Coronary artery (tissue), 2 donors: Measurements from ENCODE around the gene TBC1D9B.

Experiments used
- DNase-seq: peaks from one replicate; pipeline ENCODE4 v3.0.0-alpha.2; 2017; ENCODE audit warnings: low spot score
- H3K27ac ChIP-seq, 2 donors: fragments of 200-600 bp; sonication (generic); one replicate each; pipeline ENCODE4 v1.5.1; 2016 to 2019
- H3K4me3 ChIP-seq: fragments of 200-600 bp; sonication (generic); 2 replicates; pipeline ENCODE4 v1.5.1; 2016; ENCODE audit warnings: mild to moderate bottlenecking, moderate library complexity
- CTCF ChIP-seq: fragments of 200-600 bp; sonication (generic); IDR thresholded peaks from one replicate; pipeline ENCODE4 v1.5.1; 2019; ENCODE audit warnings: antibody characterized with exemption

The TBC1D9B gene

GRCh38 chr5:179908528-179908927 is 831 bp upstream of the TBC1D9B start:
- H3K27ac ChIP-seq = peak overlapping the region; percentile 6 to 92
- H3K4me3 ChIP-seq = peak overlapping the region; percentile 87
- no peak for DNase-seq
- no peak for TF ChIP-seq CTCF

GRCh38 chr5:179906795-179907555 is 722 bp downstream of the TBC1D9B start:
- TF ChIP-seq CTCF = no peak
- no peak for DNase-seq
- H3K27ac ChIP-seq = peak overlapping the region; percentile 58 to 92
- H3K4me3 ChIP-seq = peak overlapping the region; percentile 87

GRCh38 chr5:179906294-179906794 is 1.4 kb downstream of the TBC1D9B start:
- Histone ChIP-seq H3K4me3 (peak overlapping the region; percentile 87), H3K27ac (peak overlapping the region in 1 of 2 donors; percentile 92)
- no peak for TF ChIP-seq CTCF
- DNase-seq = no peak

GRCh38 chr5:179905161-179905560 is 2.5 kb downstream of the TBC1D9B start:
- no peak overlapping the region for H3K4me3 ChIP-seq
- TF ChIP-seq CTCF = no peak
- no peak for DNase-seq
- no peak overlapping the region for H3K27ac ChIP-seq

- no peak for DNase-seq
- no peak overlapping the region for H3K4me3 ChIP-seq
- no peak overlapping the region for H3K27ac ChIP-seq
- TF ChIP-seq CTCF = no peak
Measured at GRCh38 chr5:179904463-179905160, 3.1 kb downstream of the TBC1D9B start.

GRCh38 chr5:179902763-179903158 is 4.9 kb downstream of the TBC1D9B start:
- no peak overlapping the region for H3K4me3 ChIP-seq
- DNase-seq = no peak
- TF ChIP-seq CTCF = no peak
- no peak overlapping the region for H3K27ac ChIP-seq
